GM23338 (cell line): Measurements from ENCODE around the gene SRF. TPM values are rescaled to one million over a fixed set of nuclear protein-coding genes. Genes with fewer than 3 reads are reported as not detected.

Experiments used
- ATAC-seq: fragments of 200-7000 bp; cut with Tn5 transposase; 3 replicates; pipeline ENCODE4 v1.9.1; 2020
- DNase-seq: peaks from one replicate; pipeline ENCODE4 v3.0.0-alpha.2; 2015; ENCODE audit warnings: low spot score
- H2AFZ ChIP-seq: fragments of 200-600 bp; sonication (generic); 2 replicates; pipeline ENCODE4 v1.8.0; 2016; ENCODE audit warnings: antibody characterized with exemption, mild to moderate bottlenecking, moderate library complexity
- H3F3A ChIP-seq: fragments of 200-600 bp; sonication (generic); replicated peaks from 2 replicates; pipeline ENCODE4 v1.8.0; 2017; ENCODE audit warnings: antibody characterized with exemption, mixed run types, low read depth
- H3K27ac ChIP-seq: fragments of 200-600 bp; sonication (generic); 2 replicates; pipeline ENCODE4 v1.6.1; 2016; ENCODE audit warnings: low read depth
- H3K27me3 ChIP-seq: fragments of 200-600 bp; sonication (generic); 2 replicates; pipeline ENCODE4 v1.8.0; 2016; ENCODE audit warnings: mild to moderate bottlenecking, mixed run types, moderate library complexity; ENCODE audit not compliant: insufficient read depth
- H3K36me3 ChIP-seq: fragments of 200-600 bp; sonication (generic); 2 replicates; pipeline ENCODE4 v1.8.0; 2016; ENCODE audit warnings: mild to moderate bottlenecking; ENCODE audit not compliant: insufficient read depth
- H3K4me1 ChIP-seq: fragments of 200-600 bp; sonication (generic); 2 replicates; pipeline ENCODE4 v1.8.0; 2016; ENCODE audit warnings: mild to moderate bottlenecking, moderate library complexity; ENCODE audit not compliant: insufficient read depth
- H3K4me2 ChIP-seq: fragments of 200-600 bp; sonication (generic); 2 replicates; pipeline ENCODE4 v1.7.1; 2017; ENCODE audit warnings: mixed run types
- H3K4me3 ChIP-seq: fragments of 200-600 bp; sonication (generic); 2 replicates; pipeline ENCODE4 v1.6.1; 2016; ENCODE audit warnings: mixed run types
- H3K79me2 ChIP-seq: fragments of 200-600 bp; sonication (generic); replicated peaks from 2 replicates; pipeline ENCODE4 v1.8.0; 2017; ENCODE audit warnings: mild to moderate bottlenecking; ENCODE audit not compliant: insufficient read depth
- H3K9me2 ChIP-seq: fragments of 200-600 bp; sonication (generic); 2 replicates; pipeline ENCODE4 v1.8.0; 2017; ENCODE audit not compliant: insufficient read depth
- H4K20me1 ChIP-seq: fragments of 200-600 bp; sonication (generic); replicated peaks from 2 replicates; pipeline ENCODE4 v1.8.0; 2017; ENCODE audit warnings: mild to moderate bottlenecking; ENCODE audit not compliant: insufficient read depth
- H3K27ac Mint-ChIP-seq: 2 replicates; pipeline ENCODE4 v1.8.0; 2020; ENCODE audit warnings: inconsistent platforms, mild to moderate bottlenecking, moderate library complexity, mixed read lengths
- H3K27me3 Mint-ChIP-seq: 3 replicates; pipeline ENCODE4 v1.8.0; 2022; ENCODE audit warnings: low read depth, mild to moderate bottlenecking, moderate library complexity, mixed read lengths, inconsistent platforms; ENCODE audit not compliant: insufficient read depth, poor library complexity
- H3K36me3 Mint-ChIP-seq: 3 replicates; pipeline ENCODE4 v1.8.0; 2021; ENCODE audit warnings: low read depth, mild to moderate bottlenecking, inconsistent platforms, moderate library complexity, mixed read lengths
- H3K4me1 Mint-ChIP-seq: 3 replicates; pipeline ENCODE4 v1.8.0; 2020; ENCODE audit warnings: mild to moderate bottlenecking, inconsistent platforms, mixed read lengths
- H3K4me3 Mint-ChIP-seq: 3 replicates; pipeline ENCODE4 v1.8.0; 2021; ENCODE audit warnings: moderate library complexity, mild to moderate bottlenecking, inconsistent platforms, mixed read lengths
- H3K9me3 Mint-ChIP-seq: 3 replicates; pipeline ENCODE4 v1.8.0; 2020; ENCODE audit warnings: moderate library complexity, mild to moderate bottlenecking, inconsistent platforms, mixed read lengths
- CREB1 ChIP-seq: fragments of 250-450 bp; sonication (Bioruptor Pico); IDR thresholded peaks from 2 replicates; pipeline ENCODE4 v1.5.0; 2020; ENCODE audit warnings: low read depth, mild to moderate bottlenecking, moderate library complexity
- EZH2phosphoT487 ChIP-seq: fragments of 200-600 bp; sonication (generic); IDR thresholded peaks from one replicate; pipeline ENCODE4 v1.8.1; 2018; ENCODE audit warnings: antibody characterized with exemption; ENCODE audit not compliant: unreplicated experiment
- JUNB ChIP-seq: IDR thresholded peaks from one replicate; pipeline ENCODE4 v1.6.1; 2016; ENCODE audit warnings: antibody characterized with exemption; ENCODE audit not compliant: unreplicated experiment
- POLR2AphosphoS5 ChIP-seq: IDR thresholded peaks from 2 replicates; pipeline ENCODE4 v1.6.1; 2016; ENCODE audit warnings: antibody characterized with exemption, low read depth
- STAT1 ChIP-seq: IDR thresholded peaks from one replicate; pipeline ENCODE4 v1.6.1; 2016; ENCODE audit warnings: antibody characterized with exemption; ENCODE audit not compliant: unreplicated experiment
- ZNF331 ChIP-seq: fragments of 250-450 bp; sonication (Bioruptor Pico); IDR thresholded peaks from 2 replicates; pipeline ENCODE4 v1.5.0; 2020; ENCODE audit warnings: low read depth, mild to moderate bottlenecking, moderate library complexity
- polyA plus RNA-seq: library from polyadenylated mRNA; unstranded; fragments of >200 nt; fragmentation: Nextera tagmentation; extraction: Ambion mirVana; gene quantifications from 2 replicates; pipeline ENCODE4 v1.2.1, GENCODE V29; 2016
- total RNA-seq: library from RNA; depleted of rRNA; stranded (reverse); fragments of >200 nt; shearing (Covaris generic); gene quantifications from 2 replicates; pipeline ENCODE4 v1.2.3, GENCODE V29; 2014
- TF ChIP-seq, protein P1 (sequence below), 2 experiments: fragments of 200-600 bp in 1 of 2; sonication (generic) in 1 of 2; conservative IDR thresholded peaks; 2 replicates each; pipeline versions ENCODE4 v1.5.1 to v1.6.1; 2016 to 2017; ENCODE audit warnings: antibody characterized with exemption in 2 of 2, low read depth in 2 of 2, mild to moderate bottlenecking in 2 of 2, moderate library complexity in 1 of 2
- TF ChIP-seq, protein P2 (sequence below): IDR thresholded peaks from one replicate; pipeline ENCODE4 v1.6.1; 2018; ENCODE audit warnings: antibody characterized with exemption; ENCODE audit not compliant: unreplicated experiment
- TF ChIP-seq, protein P3 (sequence below): IDR thresholded peaks from 2 replicates; pipeline ENCODE4 v1.6.1; 2016; ENCODE audit warnings: antibody characterized with exemption

SRF gene
- total and polyA plus RNA-seq, 2 experiments from 2014 or later, result 9.9 to 54.9 TPM

DNA sequence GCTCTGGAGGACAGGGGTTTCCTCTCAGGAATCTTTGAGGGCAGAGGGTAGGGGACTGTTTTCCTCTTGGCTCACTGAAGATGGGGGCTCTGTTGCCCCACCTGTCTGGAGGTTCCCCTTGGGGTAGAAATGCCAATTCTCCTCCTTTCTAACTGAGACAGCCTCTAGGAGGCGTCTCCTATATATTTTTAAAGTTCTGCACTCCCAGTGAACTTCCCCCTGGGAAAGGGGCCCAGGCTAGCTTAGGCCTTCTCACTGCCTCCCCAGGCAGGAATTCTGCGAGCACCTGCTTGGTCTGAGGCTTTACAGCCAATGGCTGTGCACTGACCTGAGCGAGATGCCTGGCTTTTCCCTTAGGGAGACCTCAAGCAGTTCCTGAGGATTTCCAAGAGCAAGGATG is 24.8 kb upstream of the SRF start:
- Mint-ChIP-seq H3K27me3 (peaks cover 20% of the 10 kb centered on the region), H3K27ac (no peak overlapping the region), H3K36me3 (peaks cover 21% of the 10 kb centered on the region), H3K9me3 (no peaks in the 10 kb centered on the region), H3K4me3 (no peak overlapping the region), H3K4me1 (peaks cover 20% of the 10 kb centered on the region)
- Histone ChIP-seq H3K79me2 (no peaks in the 10 kb centered on the region), H3K4me3 (no peak overlapping the region), H3K9me2 (no peaks in the 10 kb centered on the region), H3K27me3 (no peaks in the 10 kb centered on the region), H3K36me3 (no peaks in the 10 kb centered on the region; the same call in 1 of the 2 replicates), H3K4me1 (peaks cover 9% of the 10 kb centered on the region; the same call in 1 of the 2 replicates), H3K4me2 (no peak overlapping the region), H4K20me1 (no peaks in the 10 kb centered on the region; the same call in 1 of the 2 replicates), H3K27ac (no peak overlapping the region), H3F3A (no peaks in the 10 kb centered on the region), H2AFZ (no peak overlapping the region)
- ATAC-seq (no peak), DNase-seq (no peak)
- TF ChIP-seq, protein P1, sequence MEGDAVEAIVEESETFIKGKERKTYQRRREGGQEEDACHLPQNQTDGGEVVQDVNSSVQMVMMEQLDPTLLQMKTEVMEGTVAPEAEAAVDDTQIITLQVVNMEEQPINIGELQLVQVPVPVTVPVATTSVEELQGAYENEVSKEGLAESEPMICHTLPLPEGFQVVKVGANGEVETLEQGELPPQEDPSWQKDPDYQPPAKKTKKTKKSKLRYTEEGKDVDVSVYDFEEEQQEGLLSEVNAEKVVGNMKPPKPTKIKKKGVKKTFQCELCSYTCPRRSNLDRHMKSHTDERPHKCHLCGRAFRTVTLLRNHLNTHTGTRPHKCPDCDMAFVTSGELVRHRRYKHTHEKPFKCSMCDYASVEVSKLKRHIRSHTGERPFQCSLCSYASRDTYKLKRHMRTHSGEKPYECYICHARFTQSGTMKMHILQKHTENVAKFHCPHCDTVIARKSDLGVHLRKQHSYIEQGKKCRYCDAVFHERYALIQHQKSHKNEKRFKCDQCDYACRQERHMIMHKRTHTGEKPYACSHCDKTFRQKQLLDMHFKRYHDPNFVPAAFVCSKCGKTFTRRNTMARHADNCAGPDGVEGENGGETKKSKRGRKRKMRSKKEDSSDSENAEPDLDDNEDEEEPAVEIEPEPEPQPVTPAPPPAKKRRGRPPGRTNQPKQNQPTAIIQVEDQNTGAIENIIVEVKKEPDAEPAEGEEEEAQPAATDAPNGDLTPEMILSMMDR (conservative IDR thresholded peaks at IDR 0.05; ENCODE audit: low read depth in 2 of 2), result 0 out of 4 replicates have a peak, but pooled peaks of 1 of the 2 experiments have one; percentile 12
- TF ChIP-seq STAT1, result no peak

DNA sequence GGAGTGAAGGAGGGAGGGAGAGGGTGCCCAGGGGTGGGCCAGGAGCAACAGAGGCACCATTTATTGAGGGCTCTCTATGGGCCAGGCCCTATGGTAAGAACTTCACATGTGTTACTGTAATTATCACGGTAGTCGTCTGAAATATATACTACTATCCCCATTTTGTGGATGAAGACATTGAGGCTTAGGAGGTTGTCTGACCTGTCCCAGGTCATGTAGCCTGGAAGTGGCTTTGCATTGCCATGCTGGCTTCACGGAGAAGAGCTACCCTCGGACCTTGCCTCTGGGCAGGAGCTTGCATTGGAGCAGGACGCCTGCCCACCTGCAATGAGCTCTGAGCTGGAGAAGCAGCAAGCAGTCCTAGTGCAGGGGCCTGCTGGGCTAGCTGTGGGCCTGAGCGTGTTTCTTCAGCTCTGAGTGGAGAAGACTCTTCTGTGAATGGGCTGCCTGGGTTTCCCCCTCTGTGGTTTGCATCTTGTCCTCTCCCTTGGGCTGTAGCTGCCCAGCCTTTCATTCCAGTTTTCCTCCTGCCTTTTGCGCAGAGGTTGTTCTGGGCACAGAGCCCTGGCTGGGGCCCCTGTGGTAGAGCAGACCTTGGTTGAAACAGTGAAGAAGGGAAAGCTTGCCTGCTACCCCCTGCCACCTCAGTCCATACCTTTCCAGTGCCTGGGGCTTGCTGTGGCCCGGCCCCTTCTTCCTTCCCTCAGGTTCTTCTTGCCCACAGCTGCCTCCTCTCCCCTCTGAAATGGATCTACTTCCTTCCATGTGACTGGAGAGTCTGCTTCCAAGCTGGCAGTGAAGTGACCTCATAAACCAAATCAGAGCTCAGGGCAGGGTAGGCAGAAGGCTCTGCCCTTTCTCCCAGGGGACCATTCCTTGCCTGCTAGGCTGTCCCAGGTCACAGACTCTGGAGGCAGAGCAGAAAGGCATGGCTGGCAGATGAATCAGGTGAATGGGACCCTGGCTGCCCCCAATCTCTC is 24.1 kb upstream of the SRF start:
- Mint-ChIP-seq H3K36me3 (peaks cover 20% of the 10 kb centered on the region), H3K4me3 (no peak overlapping the region), H3K9me3 (no peaks in the 10 kb centered on the region), H3K27me3 (peaks cover 19% of the 10 kb centered on the region), H3K4me1 (peaks cover 17% of the 10 kb centered on the region), H3K27ac (no peak overlapping the region)
- Histone ChIP-seq H3K79me2 (no peaks in the 10 kb centered on the region), H3K36me3 (no peaks in the 10 kb centered on the region; the same call in 1 of the 2 replicates), H3K4me2 (no peak overlapping the region), H3K27ac (no peak overlapping the region), H4K20me1 (no peaks in the 10 kb centered on the region; the same call in 1 of the 2 replicates), H3K27me3 (no peaks in the 10 kb centered on the region), H3K9me2 (no peaks in the 10 kb centered on the region), H2AFZ (no peak overlapping the region), H3F3A (no peaks in the 10 kb centered on the region), H3K4me3 (no peak overlapping the region), H3K4me1 (peaks cover 9% of the 10 kb centered on the region; the same call in 1 of the 2 replicates)
- no peak for ATAC-seq
- no peak for DNase-seq
- no peak for TF ChIP-seq CREB1 (CRISPR knock-in tag)
- no peak for TF ChIP-seq JUNB
- TF ChIP-seq, protein P1 (conservative IDR thresholded peaks at IDR 0.05; ENCODE audit: low read depth in 2 of 2), result no peak
- TF ChIP-seq EZH2phosphoT487, result no peak
- TF ChIP-seq, protein P2, sequence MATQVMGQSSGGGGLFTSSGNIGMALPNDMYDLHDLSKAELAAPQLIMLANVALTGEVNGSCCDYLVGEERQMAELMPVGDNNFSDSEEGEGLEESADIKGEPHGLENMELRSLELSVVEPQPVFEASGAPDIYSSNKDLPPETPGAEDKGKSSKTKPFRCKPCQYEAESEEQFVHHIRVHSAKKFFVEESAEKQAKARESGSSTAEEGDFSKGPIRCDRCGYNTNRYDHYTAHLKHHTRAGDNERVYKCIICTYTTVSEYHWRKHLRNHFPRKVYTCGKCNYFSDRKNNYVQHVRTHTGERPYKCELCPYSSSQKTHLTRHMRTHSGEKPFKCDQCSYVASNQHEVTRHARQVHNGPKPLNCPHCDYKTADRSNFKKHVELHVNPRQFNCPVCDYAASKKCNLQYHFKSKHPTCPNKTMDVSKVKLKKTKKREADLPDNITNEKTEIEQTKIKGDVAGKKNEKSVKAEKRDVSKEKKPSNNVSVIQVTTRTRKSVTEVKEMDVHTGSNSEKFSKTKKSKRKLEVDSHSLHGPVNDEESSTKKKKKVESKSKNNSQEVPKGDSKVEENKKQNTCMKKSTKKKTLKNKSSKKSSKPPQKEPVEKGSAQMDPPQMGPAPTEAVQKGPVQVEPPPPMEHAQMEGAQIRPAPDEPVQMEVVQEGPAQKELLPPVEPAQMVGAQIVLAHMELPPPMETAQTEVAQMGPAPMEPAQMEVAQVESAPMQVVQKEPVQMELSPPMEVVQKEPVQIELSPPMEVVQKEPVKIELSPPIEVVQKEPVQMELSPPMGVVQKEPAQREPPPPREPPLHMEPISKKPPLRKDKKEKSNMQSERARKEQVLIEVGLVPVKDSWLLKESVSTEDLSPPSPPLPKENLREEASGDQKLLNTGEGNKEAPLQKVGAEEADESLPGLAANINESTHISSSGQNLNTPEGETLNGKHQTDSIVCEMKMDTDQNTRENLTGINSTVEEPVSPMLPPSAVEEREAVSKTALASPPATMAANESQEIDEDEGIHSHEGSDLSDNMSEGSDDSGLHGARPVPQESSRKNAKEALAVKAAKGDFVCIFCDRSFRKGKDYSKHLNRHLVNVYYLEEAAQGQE, result no peak
- no peak for TF ChIP-seq STAT1
- no peak for TF ChIP-seq ZNF331 (CRISPR knock-in tag)
- TF ChIP-seq POLR2AphosphoS5, result no peak
- TF ChIP-seq, protein P3, sequence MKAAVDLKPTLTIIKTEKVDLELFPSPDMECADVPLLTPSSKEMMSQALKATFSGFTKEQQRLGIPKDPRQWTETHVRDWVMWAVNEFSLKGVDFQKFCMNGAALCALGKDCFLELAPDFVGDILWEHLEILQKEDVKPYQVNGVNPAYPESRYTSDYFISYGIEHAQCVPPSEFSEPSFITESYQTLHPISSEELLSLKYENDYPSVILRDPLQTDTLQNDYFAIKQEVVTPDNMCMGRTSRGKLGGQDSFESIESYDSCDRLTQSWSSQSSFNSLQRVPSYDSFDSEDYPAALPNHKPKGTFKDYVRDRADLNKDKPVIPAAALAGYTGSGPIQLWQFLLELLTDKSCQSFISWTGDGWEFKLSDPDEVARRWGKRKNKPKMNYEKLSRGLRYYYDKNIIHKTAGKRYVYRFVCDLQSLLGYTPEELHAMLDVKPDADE, result no peak
